ENCODE measurements around the gene HPCAL4.

The HPCAL4 gene

DNA sequence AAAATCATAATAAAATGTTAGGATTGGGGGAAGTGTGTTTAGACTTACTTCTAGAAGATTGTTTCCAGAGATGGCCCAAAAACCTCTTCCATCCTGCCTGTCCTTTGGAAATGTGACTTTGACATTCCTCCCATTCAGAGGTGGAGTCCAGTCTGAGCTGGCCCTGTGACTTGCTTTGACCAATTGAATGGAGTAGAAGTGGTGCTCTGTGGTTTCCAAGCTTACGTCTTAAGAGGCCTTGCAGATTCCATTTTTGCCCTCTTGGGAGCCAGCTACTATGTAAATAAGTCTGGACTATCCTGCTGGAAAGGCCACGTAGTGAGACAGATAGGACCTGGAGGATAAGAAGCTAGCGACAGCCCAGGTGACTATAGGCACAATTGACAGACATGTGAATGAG, 18.0 kb downstream of the HPCAL4 start:
- no peak for FAIRE-seq

DNA sequence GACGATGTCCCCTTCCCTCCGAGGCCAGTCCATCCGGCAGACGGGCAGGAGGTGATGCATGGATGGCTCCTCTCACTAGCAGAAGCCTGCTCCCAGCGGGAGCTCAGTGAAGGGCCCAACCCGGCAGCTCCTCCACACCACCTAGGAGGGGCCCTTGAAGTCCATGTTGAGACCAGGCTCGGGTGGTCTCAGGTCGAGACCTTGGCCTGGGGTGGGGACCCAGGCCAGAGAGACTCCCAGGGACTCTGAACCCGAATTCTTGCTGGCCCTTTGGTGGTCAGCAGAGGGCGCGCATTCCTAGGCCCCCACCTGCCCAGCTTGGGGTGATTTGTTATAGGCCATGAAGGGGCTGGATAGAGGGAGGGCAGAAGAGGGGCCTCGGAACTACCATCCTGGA, 18.7 kb downstream of the HPCAL4 start:
- no peak for FAIRE-seq

DNA sequence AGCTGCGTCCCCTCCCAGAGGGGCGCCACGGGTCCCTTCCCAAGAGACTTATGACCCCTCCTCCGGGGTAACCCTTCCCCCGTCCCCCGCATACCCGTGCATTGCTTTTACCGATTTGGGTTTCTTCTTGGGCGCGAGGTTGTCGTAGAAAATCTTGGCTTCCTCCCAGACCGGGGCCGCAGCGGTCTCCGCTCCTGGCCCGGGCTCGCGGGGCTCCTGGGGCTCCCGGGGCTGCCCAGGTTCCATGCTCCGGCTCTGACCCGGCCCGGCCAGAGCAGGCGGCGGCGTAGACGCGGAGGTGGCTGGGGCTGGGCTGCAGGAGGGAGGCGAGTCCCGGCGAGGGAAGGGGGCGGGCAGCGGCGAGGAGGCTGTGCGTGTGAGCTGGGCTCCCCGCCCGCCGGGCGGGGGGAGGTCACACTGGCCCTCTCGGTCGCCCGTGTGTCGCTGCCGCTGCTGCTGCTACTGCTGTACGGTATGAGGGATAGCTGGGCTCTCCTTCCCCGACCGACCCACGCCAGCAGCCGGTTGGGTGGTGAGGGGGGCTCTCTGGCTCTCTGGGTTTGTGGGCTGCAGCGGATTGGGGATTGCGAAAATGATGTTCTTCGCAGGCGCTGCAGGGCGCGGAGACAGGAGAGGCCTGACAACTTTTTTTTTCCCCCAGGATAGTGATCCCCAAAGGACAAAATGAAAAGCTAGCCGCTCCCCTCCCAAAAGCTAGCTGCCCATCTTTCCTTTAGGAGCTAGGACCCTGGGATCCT, 19.3 kb downstream of the HPCAL4 start, which contains the start of gene NT5C1A:
Gene NT5C1A, minus strand, starts transcription at position 315 of the 758 bp plus-strand sequence. Its CDS starts 69 bp downstream, at position 246.
- FAIRE-seq, result no peak

DNA sequence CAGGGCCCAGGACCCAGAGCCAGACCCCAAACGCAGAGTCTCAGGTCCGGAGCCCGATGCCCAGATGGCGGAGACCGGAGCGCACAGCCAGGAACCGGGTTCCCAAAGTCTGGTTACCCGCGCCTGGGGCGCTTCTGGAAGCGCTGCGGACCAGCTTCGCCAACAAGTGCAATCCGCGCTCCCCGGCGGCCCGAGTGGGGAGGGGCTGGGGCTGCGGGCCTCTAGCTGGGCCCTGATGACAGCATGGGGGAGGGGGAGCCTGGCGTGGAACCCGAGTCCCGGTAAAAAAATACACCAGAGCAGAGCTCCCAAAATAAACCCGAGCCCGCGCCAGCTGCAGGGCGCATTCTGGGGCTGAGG, 19.8 kb downstream of the HPCAL4 start:
- no peak for FAIRE-seq

DNA sequence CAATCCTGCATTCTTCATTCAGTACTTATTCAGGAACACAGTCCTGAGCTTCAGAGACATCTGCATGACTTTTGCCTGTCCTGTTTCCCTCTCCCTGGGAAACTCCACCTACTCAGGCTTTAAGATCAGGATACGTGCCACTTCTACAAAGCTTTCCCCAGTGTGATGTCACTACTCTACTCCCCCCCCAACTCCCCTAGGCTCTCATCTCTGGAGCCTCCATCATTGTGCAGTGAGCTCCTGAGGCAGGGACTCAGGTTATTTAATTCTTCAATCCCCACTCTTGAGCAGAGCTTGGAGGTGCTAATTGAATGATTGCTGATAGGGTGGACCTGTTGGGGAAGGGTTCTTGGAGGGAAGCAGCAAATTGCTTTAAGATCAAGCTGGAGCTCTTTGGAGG, 20.5 kb downstream of the HPCAL4 start:
- FAIRE-seq, result no peak

DNA sequence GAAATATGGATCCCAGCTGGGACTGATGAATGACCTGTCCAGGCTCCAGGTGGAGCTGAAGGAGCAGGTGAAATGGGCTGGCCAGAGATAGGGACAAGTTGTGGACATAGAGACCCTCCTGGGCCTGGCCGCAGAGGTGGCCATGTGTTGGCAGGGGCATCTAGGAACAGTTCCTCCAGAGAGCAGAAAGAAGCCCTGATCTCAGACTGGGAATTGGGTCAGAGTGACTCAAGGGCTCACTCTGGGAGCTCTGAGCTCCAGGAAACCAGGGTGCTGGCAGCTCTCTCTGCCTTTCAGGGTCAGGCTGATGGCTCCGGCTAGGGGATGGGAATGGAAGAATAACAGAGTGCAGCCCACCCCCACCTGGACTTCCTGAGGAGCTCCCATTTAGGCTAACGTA, 22.3 kb downstream of the HPCAL4 start:
- no peak for FAIRE-seq

DNA sequence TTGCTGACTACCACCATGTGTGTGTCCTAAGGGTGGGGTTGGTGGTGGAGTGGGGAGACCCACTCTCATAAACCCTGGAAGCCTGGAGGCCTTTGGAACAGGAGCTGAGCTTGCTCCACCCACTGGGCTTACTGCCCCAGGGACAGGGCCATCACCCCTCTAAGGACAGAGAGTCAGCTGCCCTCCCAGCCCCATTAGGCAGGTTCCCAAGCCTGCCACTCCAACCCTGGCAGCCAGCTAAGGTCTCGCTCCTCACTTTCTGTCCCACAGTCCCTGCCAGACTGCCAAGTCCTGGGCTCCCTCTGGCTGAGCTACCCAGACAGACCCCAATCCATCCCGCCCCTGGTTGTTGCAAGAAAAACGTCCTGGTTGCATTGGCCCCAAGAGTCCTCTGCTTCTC, 23.1 kb downstream of the HPCAL4 start:
- FAIRE-seq, result no peak

DNA sequence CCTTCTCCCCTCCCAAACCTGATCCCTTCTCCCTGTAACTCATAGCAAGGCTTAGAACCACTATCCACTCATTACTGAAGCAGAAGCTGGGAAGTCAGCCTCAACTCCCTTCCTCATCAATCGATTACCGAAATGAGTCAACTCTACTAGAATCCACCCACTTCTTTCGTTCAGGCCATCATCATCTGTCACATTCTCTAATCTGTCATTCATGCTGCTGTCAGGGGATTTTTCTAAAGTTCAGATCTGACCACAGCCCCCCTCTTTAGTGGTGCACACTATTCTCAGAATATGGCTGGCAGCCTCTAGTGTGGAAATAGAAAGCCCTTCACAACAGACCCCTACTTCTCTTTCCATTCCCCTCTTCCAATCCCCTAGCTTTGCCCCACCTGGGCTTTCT, 24.5 kb downstream of the HPCAL4 start:
- FAIRE-seq, result no peak

DNA sequence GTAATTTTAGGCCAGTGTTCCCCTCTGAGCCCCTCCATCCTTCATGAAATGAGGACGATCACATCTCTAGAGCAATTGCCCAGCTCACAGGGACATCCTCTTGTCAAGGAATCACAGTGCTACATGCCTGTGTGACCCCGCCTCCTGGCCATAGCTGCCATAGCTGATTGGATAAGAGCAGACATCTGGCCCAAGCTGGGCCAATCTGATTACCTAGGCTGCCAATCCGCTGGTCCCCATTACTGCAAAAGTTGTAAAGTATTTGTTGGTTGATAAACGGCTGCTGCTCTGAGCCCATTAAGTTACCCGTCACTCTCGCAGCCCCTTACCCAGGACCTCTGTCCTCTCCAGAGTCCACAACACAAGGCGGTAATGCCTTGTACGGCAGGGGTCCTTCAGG, 27.7 kb downstream of the HPCAL4 start:
- no peak for FAIRE-seq

DNA sequence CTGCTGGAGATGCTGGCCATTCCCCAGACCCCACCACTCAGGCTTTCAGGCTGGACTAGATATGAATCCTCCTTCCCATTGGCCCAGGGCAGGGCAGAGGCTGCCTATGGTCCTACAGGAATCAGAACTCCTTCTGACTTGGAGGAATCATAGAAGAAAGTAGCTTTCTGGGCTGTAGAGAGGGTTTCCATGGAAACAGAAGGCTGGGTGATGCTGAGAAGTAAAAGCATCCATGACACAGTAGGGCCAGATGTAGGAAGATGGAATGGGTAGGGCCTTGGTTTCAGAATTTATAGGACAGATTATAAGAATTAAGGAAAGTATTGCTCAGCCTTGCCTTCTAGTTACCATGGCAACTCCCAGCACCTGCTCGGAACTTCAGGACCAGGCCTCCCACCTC, 28.4 kb downstream of the HPCAL4 start:
- no peak for FAIRE-seq

DNA sequence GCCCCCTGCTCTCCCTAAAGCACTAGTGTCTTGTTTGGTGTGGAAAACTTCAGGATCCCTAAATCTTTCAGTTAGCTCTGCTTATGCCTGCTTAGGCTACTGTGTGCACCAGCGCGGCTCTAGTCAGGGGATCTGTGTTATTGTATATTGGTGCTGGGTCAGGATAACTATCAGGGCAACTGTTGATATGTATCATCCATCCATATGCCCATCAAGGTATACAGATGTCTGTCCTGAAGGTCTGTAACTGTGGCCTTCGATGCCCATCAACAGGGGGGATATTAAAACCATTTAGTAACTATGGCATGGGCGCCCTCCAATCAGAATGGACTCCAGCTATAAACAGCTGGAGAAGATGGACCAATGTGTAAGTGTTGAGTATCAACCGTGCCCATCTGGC, 31.7 kb downstream of the HPCAL4 start:
- no peak for FAIRE-seq

DNA sequence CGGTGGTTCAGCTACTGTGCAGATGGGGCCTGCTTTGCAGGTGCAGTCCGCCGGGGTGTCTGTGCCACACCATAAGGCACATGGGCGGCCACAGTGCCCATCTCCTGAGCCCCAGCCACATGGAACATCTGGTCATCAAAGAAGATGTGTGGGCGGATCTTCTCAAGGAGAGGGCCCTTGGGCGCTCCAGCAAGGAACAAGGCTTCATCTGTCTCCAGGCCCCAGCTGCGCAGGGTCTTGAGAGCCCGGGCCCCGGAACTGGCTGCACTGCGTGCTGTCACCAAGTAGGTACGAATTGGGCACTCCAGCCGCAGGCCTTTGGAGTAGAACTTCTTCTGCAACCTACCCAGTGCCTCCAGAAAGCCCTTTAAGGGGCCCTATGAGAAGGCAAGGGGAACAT, 32.1 kb downstream of the HPCAL4 start:
- no peak for FAIRE-seq

DNA sequence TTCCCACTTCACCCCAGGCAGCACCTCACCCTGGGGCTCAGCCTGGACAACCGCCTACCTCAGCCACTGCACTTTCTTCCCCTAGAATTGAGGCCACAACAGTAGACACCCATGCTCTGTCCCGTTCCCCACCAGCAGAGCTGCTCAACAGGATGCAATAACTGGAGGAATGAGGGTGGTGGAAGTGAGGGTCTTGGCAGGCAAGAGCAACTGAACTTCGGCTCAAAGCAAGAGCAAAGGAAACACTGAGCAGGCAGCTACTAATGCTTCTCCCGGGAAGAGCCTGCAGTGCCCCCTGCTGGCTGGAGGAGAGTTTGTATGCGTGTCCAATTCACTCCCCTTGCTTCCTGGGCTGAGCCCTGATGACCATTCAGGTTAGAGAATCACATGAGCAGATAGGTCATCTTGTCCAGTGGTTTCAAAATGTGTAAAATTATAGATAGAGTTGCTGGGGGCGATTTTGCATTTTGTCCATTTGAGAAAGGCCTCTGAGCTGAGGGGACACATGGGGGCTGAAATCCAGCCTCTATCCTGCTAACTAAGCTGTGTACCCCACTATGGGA, 33.2 kb downstream of the HPCAL4 start:
- no peak for FAIRE-seq

DNA sequence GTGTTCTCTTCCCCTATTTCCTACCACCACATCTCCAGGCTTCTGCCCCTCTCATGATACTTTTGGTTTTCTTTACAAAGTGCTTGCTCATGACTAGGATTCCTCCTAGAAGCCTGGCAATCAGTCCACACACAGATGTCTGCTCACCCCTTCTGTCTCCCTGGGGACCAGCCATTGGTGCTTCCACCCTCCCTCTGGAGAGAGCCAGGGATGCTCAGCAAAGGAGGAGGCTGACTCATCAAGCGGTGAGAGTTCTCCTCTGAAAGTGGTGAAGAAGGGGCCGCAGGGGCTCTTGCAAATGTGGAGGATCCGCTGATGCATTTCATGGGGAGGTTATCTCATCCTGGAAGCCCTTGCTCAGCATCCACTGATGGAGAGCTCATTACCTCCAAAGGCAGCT, 33.8 kb downstream of the HPCAL4 start:
- FAIRE-seq, result no peak

DNA sequence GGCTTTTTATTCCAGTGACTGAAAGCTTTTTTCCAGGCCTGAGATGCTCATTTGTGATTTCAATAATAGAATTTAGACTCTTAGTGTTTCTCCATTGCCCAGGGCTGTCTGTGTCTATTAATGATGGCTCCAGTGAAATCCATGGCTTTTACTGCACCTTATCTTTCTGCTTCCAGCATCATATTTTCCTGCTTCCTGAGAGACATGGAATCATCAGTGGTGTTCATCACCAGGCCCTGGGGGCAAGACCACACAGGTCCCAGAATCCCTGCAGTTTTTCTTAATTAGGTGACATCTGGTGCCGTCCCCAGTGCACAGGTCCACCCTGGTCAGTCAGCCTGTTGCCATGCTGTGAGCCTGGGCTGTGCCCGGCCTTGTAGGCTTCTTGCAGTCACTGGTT, 34.8 kb downstream of the HPCAL4 start:
- FAIRE-seq, result no peak

DNA sequence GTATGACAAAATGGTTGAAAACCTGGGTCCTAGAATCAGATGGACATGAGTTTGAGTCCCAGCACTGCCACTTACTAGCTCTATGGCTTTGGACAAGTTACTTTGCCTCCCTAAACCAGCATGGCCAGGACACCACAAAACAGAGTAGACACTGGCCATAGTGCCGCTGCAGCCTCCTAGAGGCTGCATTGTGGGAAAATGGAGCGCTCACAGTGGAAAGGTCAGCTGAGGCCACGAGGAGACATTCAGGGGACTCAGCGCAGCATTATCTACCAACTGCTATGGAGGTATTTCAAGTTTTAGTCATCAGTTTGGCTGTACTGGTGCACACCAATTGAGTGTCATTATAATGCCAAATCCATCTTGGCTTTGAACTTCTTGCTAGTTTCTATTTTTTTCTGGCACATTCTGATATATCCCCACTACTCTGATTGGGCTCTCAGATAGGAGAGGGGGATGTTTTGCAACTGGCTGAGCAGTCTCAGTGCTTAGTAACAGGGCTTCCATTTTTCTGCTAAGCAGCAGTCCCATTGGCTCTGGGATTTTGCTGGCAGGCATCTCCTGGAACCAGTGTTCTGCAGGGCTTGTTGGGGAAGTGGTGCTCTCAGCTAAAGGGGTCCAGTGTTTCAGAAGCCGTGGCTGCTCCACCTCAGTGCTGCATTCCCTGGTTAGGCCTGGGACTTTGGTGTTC, 35.5 kb downstream of the HPCAL4 start:
- FAIRE-seq, result no peak

DNA sequence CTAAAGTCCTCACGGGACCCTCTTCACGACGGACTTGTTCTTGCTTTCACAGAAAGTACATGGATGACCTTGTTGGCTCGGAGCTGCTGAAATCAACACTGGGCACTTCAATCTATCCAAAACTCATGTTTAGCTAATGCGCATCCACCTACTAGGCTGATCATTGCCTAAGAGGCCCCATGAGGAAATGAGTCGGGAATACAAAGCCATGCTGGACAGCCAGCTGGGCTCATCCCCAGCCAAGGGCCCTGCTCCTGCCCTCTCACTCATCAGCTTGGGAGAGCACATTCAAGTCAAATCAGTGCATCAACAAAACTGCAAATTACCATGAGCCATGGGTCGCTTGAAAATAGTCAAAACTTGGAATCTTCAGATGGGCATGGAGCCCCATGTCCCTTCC, 36.9 kb downstream of the HPCAL4 start:
- FAIRE-seq, result no peak

DNA sequence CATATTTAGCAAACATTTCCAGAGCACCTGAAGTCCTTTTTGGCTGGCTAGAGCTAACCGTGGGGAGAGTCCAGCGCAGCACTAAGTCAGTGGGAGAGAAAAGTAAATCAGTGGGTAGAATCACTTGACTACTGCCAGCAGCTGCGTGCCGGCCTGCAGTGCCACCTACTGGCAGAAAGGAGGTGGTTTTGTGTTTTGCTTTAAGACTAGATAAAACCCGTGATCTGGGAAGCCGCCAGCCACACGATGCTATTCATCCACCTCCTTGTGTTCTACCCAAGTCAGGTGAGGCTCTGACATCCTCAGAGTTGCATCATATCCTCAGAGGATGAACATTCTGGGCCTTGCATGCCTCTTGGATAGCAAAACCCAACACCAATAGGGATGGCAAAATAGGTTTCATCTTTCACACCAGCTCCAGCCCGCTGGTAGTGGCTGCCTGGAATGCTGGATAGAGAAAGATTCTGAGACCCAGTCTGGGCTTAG, 37.6 kb downstream of the HPCAL4 start:
- FAIRE-seq, result no peak

DNA sequence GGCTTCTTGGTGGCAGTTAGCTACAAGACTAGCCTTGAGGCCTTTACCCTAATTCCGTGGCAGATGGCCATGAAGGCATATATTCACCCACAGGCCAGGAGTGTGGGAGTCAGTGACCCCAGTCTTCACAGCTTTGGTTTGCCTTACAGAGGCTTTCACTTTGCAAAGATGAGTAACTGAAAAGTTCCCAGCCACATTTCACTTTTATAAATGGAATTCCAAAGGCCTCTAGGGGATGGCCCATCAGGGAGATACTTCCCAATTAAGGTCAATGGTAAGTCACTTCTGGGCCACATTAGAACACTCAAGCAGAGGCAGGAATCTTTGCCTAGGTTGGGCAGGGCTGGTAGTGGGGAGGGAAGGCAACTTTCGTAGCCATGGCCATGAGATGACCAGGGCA, 38.7 kb downstream of the HPCAL4 start:
- FAIRE-seq, result no peak

DNA sequence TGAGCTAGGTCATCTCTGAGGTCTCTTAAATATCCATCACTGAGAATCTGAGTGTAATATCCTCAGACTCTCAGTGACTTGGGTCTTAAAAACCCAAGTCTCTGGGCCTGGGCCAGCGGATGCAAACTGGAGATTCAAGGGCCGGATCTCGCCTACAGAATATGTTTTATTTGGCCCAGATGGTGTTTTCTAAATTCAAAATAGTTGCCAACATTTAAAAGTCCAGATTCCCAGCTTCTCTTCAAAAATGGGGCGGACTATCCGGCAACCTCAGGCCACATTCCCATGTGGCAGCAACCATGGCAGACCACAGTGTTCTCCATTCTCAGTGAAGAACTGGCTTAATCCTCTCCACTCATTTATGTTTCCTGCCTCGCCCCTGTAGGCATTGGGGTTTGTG, 39.1 kb downstream of the HPCAL4 start:
- FAIRE-seq, result no peak

DNA sequence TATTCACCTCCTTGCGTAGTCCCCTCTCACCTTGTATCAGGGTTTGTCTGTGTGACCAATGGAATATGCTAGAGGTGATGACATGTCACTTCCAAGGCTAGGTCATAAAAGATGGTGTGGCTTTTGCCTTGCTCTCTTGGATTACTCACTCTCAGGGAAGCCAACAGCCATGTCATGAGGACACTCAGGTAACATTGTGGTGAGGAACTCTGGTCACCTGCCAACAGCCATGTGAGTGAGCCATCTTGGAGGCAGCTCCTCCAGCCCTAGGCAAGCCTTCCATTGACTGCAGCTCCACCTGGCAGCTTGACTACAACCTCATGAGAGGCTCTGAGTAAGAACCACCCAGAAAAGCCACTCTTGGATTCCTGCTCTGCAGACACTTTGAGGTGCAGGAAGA, 40.8 kb downstream of the HPCAL4 start:
- no peak for FAIRE-seq

DNA sequence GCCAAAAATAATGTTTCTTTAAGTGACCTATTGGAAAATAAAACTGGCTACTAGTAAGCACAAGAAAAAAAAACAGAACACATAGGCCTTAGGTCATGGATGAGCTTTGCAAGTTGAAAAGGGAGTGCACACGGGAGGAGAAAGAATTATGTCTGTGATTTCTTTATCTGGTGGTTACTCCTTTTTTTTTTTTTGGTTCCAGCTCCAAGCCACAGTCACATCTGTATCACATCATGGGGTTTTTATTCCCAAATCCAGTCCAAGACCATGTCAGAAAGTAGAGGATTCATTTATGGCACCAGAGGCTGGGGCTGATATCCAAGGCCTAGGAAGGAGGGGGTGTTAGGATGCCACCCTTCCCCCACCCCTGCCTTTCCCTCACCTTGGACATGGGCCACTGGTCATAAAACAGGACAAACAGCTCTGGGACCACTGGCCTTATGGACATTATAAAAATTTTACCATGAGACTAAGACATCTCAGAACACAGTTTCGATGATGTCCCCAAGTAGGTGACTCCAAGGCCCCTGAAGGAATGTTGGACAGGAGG, 41.5 kb downstream of the HPCAL4 start:
- FAIRE-seq, result no peak

DNA sequence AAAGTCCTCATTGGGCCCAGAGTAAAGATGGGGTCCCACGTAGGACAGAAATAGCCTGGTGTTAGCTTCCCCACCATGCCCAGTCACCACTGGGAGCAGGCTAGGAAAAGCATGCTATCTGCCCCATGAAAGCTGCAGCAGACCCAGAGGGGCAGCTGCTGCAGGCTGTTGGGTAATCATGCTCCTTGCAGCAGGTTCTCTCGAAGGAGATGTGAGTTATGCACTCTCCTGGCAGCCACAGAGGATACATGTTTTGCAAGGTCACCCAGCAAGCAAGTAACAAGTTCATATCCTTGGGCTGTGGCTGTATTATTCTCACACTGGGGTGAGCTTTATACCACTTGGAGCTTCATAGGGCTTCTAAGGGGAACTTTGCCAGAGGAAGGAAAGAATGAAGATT, 42.7 kb downstream of the HPCAL4 start:
- FAIRE-seq, result no peak

DNA sequence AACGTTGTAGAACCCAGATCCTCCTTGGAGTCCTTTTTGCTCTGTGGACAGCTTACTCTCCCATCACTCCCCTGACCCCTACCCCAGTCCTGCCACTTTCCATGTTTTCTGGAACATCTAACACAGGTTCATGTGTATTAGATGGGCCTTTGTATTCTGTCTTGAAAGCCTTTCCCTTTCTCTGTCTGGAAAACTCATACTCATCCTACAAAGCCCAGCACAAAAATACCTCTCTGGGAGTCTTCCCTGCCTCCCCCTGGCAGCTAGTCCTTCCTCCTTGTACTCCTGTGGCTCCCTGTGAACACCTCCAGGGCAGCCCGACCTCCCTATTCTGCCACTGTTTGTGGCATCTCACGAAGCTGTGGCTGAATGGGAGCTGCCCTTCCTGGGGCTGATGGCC, 44.0 kb downstream of the HPCAL4 start:
- no peak for FAIRE-seq
